Epithelial cell of prostate (primary cell): Measurements from ENCODE around the gene MYL3.

Source experiments
- DNase-seq: peaks from one replicate; pipeline ENCODE4 v3.0.0-alpha.2; 2011; ENCODE audit warnings: low read depth, low spot score
- H3K27ac ChIP-seq: fragments of 450-650 bp; 2 replicates; pipeline ENCODE4 v1.5.1; 2017; ENCODE audit warnings: mild to moderate bottlenecking

The MYL3 gene

DNA sequence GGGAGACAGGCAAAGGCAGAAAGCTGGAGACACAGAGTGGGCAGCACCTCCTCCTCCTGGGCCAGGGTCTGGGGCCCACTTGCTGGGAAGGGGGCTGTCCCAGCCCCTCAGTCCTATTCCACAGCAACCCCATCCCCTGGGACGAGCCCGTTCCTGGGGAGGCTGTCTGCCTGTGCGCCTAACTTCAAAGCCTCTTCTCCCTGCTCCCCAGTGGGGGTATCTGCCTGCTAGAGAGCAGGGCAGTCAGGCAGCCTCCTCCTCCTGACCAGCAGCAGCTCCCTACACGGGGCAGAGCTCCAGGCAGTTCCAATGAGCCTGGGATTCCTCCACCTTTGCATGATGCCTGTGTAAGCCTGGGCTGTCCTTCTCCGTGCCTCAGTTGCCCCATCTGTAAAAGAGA is 21.2 kb upstream of the MYL3 start:
- no peak overlapping the region for H3K27ac ChIP-seq
- no peak for DNase-seq

DNA sequence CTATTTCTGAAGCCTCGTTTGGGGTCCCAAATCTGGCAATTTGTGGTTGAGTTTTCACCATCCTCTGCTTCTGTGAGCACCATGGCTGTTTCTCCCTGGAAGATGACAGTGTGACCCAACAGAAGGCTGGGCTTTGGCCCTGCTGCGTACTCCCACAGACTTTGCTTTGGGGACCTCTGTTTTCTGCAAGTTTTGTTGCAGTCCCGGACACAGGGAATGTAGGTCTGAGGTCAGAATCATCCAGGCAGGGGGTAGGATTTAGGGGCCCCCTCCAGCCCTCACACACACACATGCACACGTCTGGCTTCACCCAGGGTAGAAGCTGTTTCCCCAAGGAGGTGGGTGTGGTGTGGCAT is 20.6 kb upstream of the MYL3 start:
- no peak for DNase-seq
- no peak overlapping the region for H3K27ac ChIP-seq

DNA sequence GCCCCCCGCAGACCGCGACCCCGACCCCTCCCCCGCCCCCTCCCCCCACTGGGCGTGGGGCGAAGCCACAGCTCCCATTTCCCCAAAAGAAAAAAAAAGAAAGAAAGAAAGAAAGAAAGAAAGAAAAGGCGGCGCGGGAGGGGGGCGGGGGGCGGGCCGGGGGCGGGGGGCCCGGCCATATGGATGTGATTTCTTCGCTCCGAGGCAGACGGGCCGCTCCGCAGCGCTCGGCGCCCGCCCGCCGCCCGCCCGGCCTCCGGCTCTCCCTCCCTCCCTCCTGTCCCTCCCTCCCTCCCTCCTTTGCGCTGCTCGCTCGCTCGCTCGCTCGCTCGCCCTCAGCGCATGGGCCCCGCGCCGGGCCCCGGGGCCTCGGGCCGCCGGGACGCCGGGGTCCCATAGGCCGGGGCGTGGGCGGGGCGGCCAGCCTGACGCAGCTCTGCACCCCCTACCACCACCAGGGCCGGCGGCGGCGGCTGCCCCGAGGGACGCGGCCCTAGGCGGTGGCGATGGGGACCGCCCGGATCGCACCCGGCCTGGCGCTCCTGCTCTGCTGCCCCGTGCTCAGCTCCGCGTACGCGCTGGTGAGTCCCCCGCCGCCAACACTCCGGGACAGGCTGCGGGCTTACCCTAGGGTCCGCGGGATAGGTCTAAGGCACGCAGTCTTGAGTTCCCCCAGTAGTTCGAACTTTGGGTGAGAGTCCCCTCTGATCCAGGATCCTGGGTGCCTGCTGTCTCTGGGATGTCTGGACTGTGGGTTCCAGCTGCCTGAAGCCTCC is 20.0 kb upstream of the MYL3 start:
- DNase-seq = no peak
- no peak overlapping the region for H3K27ac ChIP-seq

DNA sequence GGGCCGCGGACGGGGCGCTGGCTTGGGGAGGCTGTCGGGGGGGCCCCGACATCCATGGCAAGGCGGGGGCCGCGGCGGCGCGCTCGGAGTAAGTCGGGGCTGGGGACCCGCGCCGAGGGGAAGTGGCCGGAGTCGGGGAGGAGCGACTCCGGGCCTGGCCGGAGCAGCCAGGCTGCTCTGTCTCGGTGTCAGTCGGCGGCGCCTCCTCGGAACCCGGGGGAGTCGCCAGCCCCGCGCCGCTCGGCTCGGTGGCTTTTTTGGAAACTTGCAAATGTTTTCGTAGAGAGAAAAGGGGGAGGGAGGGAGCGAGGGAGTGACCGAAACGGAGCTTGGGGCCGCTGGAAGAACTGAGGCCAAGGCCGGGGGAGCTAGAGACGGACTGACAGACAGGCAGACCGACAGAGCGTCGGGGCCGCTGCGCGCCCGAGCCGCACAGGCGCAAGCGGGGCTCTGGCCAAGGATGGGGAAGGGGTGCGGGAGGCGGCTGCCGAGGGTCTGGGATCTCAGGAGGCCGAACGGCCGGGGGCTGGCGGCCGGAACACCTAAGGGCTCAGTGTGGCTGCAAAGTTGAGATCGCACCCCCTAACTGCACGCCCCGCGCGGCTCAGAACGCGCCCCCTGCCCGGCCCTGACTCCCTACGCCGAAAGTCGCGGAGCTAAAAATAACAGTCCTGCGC is 19.3 kb upstream of the MYL3 start:
- H3K27ac ChIP-seq = no peak overlapping the region
- DNase-seq = no peak

DNA sequence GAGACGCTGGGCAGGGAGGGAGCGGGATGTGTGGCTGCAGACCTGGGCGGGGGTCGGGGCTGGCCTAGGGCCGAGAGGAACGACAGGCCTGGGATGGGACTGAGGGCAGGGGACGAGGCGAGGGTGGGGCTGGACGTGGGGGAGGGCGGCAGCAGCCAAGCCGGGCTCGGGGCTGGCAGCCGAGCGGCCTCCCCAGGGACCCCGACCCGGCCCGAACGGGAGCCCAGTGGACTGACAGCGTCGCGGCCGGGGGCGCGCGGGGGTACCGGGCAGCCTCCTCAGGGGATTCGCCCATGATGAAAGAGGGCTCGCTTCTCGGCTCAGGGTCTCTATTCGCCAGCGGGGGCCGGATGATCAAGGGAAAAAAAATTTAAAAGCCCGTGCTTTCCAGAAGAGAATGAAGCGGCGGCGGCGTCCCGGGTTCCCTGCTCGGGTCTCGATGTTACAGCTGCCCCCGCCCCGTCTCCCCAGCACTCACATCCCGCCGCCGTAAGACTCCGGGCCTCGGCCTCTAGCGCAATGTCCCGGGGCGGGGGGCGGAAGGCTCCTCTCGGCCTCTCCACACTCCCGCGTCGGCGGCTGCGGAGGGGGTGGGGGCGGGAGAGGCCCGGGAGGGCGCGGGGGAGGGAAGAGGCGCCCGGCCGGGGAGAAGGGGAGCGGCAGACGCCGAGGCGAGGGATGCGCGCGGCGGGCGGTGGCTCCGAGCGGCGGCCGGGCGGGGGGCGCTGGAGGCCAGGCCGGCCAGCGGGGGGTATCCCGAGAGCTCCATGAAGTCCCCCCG is 18.5 kb upstream of the MYL3 start:
- no peak for DNase-seq
- H3K27ac ChIP-seq = no peak overlapping the region

DNA sequence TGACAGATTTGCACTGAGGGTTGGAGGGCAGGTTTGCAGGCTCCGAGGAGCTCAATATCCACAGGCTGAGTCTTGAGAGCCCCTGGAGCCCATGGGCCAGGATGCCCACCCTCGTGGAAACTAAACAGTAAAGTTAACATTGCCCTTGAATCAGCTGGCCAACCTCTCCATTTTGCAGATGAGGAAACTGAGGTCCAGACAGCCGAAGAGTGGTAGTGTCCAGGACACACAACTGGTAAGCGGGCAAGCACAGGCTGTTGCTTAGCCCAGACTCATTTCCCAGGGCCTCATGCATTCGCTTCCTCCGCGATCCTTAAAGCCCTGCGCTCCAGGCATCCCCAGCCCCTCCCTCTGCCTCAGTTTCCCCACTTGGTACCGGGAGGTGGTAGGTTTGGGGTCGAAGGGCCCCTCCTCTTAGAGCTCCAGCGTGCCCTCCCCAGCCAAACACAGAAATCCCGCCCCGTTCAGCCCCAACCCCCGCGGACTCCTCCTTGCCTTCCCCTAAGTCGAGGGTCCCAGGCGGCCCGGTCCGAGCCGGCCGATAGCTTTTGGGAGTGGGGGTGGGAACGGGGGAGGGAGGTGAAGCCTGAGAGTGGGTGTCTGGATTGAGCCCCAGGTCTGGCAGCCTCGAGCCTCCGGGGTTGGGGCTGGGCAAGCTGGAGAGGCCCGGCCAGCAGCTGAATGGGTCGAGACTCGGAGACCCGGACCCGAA is 17.8 kb upstream of the MYL3 start:
- H3K27ac ChIP-seq = no peak overlapping the region
- no peak for DNase-seq

DNA sequence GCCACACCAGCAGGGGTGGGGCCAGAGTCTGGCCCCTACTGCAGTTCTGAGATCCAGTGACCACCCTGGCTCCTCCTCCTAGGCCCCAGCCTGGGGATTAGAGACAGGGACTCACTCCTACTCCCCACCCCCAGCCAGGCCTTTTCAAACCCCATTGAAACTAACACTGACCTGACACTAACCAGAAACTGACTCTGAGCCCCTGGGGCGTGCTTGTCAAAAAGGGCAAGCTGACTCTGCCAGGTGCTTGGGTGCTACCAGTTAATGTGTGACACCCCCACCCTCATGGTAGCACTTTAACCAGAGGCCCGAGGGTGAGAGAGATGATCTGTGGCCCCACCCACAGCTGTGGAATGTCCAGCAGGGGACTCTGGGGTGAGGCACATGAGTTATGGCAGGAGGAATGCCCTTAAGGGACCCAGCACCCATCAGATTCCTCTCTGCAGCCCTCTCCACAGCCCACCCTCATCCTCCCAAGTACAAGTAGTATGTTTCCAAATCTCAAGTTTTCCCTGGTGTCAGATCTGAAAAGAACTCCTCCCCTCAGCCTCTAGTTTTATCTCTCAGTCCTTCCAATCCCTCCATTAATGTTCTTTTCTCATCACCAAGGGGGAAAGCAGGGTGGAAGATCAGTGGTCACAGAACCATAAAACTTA is 15.7 kb upstream of the MYL3 start:
- no peak overlapping the region for H3K27ac ChIP-seq
- no peak for DNase-seq

DNA sequence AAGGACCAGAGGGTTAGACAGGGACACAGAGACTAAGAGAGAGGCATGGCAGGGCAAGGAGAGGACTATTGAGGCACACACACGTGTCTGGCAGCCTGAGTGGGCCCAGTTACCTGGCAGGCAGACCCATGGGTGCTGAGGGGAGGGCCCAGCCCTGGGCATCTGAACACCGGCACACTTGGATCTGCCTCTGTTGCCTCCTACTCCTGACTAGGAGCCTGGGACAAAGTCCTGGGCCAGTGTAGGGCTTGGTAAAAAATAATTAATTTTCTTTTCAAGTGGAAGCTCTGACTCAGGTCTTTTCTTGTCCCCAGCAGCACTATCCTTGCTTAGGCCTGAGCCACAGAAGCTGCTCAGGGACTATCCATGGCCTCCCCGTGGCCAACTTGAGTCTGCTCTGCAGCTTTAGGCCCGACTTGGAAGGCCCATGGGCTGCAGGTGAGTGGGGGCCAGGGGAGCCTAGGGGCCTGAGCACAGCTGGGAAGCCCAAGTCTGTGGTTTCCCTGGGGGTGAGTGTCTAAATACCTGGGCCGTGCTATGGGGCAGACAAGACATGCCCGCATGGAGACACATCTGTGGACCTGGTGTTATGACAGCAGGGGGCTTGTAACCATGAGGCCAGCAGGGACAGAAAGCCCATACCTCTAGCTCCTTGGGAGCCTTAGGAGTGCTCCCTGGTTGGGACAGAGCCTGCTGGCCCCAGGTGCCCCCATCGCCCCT is 14.3 kb upstream of the MYL3 start, which contains the start of gene PTH1R:
PTH1R (plus strand) TSS at position 316 of the 720 bp plus-strand sequence. CDS start 5,839 bp downstream, outside the sequence.
- no peak for DNase-seq
- H3K27ac ChIP-seq = no peak within 1 kb of the TSS

DNA sequence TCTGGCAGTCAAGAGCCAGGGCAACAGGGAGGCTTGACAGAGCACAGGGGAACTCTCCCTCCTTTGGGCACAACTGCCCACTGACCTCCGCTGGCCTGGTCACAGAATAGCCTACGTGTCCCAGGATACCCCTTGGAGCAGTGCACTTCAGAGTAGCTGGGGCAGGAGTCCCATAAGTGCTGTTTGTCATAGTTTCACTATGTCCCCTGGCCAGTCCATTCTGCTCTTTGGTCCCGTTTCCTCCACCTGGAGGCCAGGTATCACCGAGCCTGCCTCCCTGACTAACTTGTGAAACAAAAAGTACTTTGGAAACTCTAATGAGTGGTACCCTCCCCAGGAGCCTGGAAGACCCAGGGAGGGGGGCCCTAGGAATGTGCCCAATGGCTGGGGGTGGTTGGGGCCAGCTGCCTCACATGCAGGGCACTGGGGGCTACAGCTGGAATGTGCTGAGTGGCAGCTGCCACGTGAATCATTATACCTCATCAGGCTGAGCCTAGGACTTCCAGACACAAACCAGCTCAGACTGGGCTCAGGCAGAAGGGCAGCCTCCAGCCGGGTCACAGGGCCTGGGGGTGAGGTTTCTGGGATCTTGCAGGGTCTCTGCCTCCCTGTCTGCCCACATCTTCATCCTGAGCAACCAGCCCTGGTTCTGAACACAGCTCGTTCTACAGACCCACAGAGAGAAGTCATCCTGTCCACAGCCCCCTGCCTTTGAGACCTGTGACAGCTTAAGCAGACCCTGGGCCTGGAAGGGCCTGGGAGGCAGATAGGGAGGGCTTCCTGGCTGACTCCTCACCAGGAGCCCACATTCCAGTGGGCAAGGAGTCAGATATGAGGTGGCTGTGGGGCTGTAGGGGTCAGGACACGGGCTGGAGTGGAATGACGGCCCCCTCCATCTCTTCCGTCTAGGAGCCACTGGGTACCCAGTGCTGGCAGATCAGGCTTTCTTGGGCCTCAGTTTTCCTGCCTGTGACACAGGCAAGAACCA is 13.4 kb upstream of the MYL3 start:
- H3K27ac ChIP-seq = no peak overlapping the region
- no peak for DNase-seq

DNA sequence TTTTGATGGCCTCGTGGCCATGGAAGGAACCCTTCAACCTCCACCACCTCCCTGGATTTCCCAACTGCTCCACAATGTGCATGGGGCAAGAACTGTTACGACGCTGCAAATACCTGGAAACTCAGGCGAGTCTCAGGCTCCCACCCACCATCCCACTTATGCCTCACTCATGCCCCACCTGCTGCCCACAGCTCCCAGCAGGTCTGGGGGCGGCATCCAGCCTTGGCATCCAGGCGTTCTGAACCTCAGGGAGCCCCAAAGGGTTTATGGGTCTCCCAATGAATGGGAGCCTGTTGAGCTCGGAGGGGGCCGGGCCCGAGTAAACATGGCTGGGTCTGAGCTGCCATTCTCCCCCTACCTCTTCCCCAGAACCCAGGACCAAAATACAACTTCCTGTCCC is 12.3 kb upstream of the MYL3 start:
- DNase-seq = no peak
- no peak overlapping the region for H3K27ac ChIP-seq

DNA sequence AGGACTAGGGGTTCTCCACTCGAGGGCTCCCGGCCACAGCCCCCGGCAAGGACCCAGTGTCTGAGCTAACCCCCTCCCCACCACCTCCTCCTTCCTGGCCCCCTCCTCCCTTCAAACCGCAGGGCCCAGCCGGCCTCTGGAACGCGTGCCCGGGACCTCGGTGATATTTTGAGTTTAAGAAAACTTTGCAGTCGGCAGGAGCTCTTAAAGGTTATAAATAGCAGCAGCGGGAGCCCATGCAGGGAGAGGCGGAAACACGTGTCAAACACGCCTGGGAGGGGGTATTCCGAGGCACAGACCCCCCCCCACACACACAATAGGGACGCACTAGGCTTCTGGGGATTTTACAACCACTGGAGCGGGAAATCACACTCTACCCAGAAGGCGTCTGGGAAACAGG is 11.2 kb upstream of the MYL3 start:
- H3K27ac ChIP-seq = no peak overlapping the region
- DNase-seq = no peak

DNA sequence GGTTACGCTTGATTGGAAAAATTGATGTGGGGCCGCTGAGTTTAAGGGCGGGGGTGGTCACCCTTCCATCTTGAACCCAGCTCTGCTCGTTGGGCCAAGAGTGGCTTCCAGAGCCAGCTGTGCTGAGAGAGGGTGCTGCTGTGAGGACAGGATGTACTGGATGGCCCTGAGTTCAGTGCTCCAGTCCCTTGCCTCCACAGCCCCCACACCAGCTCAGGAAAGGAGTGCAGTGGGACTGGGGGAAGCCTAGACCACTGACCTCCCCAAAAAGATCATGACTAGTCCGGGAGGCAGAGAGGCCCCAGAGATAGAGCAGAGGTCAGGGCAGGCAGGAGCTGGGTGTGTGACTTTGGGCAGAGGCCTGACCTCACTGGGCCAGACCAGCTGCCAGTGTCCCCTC is 10.3 kb upstream of the MYL3 start:
- no peak for DNase-seq
- H3K27ac ChIP-seq = no peak overlapping the region

DNA sequence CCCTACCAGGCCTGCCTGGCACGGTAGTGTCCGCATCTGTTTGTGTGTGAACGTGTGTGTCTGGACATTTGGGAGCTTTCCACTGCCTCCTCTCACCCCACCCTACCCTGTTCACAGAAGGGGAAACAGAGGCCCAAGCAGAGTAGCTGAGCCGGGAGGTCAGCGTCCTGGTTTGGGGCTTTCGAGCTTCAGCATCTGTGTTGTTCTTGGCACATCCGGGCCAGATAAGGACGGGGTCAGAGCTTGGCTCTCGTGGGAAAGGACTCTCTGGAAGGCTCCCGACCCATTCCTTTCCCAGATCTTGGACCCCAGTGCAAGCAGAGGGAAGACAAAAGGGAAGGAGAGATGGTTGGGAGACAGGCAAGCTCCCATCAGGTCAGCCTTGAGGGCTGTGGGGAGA is 8.0 kb upstream of the MYL3 start:
- DNase-seq = no peak

DNA sequence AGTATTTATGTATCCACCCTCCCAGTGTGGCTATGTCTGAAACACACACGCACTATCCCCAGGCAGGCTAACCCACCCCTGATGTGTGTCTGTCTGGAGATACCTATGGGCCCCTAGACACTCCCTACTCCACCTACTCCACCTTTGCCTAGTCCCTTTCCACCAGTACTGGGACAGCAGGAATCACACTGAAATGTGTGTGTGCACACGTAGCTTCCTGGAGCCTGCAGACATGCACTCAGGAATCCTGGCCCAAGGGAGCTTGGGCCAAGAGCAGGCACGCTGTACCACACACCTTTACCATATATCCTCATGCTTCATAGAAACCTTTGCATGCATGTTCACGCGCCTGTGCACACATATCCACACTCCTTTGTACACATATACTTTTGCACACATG is 7.4 kb upstream of the MYL3 start:
- no peak for DNase-seq
- no peak overlapping the region for H3K27ac ChIP-seq

More for the DNA sequence above, 8.0 kb upstream of the MYL3 start:
- no peak overlapping the region for H3K27ac ChIP-seq

DNA sequence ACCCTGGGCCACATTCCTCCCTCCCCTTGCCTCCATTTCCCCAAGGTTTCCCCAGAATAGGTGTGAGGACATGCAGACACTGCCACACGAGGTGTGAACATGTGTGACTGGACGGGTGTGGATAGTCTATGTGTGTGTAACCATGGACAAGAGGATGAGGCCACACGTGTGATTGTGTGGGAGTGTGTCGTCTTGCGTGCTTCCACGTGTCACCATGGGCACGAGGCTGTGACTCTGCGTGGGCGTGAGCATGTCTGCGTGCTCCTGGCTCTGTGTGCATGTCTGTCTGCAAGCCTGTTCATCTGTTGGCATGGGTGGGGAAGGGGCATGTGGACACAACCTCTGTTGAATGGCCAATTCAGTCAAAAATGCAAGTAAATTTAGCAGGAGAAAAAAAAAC is 6.2 kb upstream of the MYL3 start:
- H3K27ac ChIP-seq = no peak overlapping the region
- no peak for DNase-seq

DNA sequence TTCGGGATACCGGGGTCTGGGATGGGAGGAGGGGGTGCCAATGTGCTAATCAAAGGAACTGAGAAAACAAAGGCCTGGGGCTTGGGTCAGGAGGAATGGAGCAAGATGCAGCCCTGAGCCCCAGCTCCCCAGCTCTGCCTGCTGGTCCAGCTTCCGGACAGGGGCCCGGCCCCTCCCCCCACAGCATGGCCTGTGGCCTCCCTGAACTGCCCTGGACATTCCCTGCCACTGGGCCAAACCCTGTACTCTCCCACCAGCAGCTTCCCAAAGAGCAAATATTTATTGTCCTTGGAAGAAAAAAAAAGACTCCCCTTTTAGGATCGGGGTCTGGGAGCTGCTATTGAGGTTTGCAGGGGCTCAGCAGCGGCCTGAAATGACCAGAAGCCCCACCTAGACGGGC is 5.7 kb upstream of the MYL3 start:
- DNase-seq = no peak
- no peak overlapping the region for H3K27ac ChIP-seq

DNA sequence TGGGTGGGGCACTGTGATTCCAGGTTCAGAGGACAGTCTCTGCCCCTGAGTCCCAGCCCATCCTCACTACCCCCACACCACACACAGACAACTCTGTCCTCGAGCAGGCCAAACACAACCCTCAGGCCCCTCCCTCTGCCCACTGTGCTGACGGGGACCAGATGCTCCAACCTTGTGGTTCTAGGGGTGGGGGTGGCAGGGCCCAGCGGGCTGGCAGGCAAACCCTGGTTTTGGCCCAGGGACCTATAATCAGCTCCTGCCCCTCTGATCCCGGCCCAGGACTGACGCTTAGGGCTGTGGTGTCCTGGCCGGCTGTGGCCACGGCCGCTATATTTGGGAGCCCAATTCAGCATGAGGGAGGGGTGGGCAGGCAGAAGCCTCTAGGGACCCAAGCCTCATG is 5.0 kb upstream of the MYL3 start:
- DNase-seq = no peak
- H3K27ac ChIP-seq = no peak overlapping the region

DNA sequence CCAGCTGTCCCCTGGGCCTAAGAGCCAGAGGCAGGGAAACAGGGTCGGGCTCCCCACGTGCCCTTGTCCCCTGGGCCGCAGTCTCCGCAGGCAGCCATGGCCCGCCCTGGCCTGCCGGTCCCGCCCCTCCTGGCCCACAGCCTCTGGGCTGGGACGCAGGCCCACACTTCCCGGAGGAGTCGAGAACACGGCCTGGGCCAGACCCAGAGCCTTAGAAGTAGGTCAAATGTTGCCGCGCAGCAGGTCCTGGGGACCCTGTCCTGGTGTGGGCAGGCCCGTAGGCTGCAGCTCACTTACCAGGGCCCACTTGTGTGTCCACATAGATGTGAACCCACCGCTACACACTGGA is 4.3 kb upstream of the MYL3 start:
- no peak for DNase-seq
- H3K27ac ChIP-seq = no peak overlapping the region
